A673 (cell line): ENCODE measurements around the gene LRRC23. TPM values are rescaled to one million over a fixed set of nuclear protein-coding genes. Genes with fewer than 3 reads are reported as not detected.

Experiments
- BruUV-seq: library from RNA; stranded (reverse); fragments of 400-500 nt; replicated peaks from 2 replicates; lab custom pipeline; 2021; lab: Mats Ljungman, UMichigan
- CTCF ChIA-PET: fragments of 300-600 bp; sonication (Branson Sonifier 250); formaldehyde crosslinking; loops from one replicate; lab custom pipeline; 2022; ENCODE audit warnings: antibody characterized with exemption; lab: Charles Lee
- POLR2A ChIA-PET: fragments of 300-600 bp; sonication (Branson Sonifier 250); formaldehyde crosslinking; loops from one replicate; lab custom pipeline; 2022; ENCODE audit warnings: antibody characterized with exemption; ENCODE audit not compliant: low non-redundant PET; lab: Charles Lee
- DNase-seq: peaks from one replicate; pipeline ENCODE4 v3.0.0-alpha.2; 2015; ENCODE audit warnings: low spot score
- H3K27ac ChIP-seq: fragments of 200-600 bp; sonication (generic); 2 replicates; pipeline ENCODE4 v1.5.1; 2016; ENCODE audit warnings: mixed run types, low read depth, mild to moderate bottlenecking, mixed read lengths, antibody characterized with exemption, low read length; ENCODE audit not compliant: poor library complexity, severe bottlenecking
- H3K27me3 ChIP-seq: fragments of 200-600 bp; sonication (generic); replicated peaks from 2 replicates; pipeline ENCODE4 v1.6.1; 2017; ENCODE audit warnings: mixed run types, low read depth, mild to moderate bottlenecking, mixed read lengths, antibody characterized with exemption, low read length; ENCODE audit not compliant: insufficient read depth, poor library complexity
- H3K36me3 ChIP-seq: fragments of 200-600 bp; sonication (generic); 2 replicates; pipeline ENCODE4 v1.6.1; 2016; ENCODE audit warnings: mixed run types, mild to moderate bottlenecking, mixed read lengths, antibody characterized with exemption, low read length; ENCODE audit not compliant: insufficient read depth, poor library complexity, severe bottlenecking
- H3K4me1 ChIP-seq: fragments of 200-600 bp; sonication (generic); 2 replicates; pipeline ENCODE4 v1.6.1; 2017; ENCODE audit warnings: mixed run types, mild to moderate bottlenecking, mixed read lengths, antibody characterized with exemption, low read length; ENCODE audit not compliant: insufficient read depth, poor library complexity, severe bottlenecking
- H3K4me3 ChIP-seq: fragments of 200-600 bp; sonication (generic); 2 replicates; pipeline ENCODE4 v1.5.1; 2016; ENCODE audit warnings: low read depth, mixed run types, mild to moderate bottlenecking, mixed read lengths, low read length; ENCODE audit not compliant: poor library complexity, severe bottlenecking
- H3K9me3 ChIP-seq: fragments of 200-600 bp; sonication (generic); 2 replicates; pipeline ENCODE4 v1.6.1; 2016; ENCODE audit warnings: mixed run types, low read depth, mild to moderate bottlenecking, mixed read lengths, antibody characterized with exemption, low read length; ENCODE audit not compliant: poor library complexity, severe bottlenecking
- CTCF ChIP-seq: fragments of 300-800, 200-600 bp; sonication (generic); conservative IDR thresholded peaks from 2 replicates; pipeline ENCODE4 v1.5.1; 2017; ENCODE audit warnings: low read depth, mild to moderate bottlenecking, antibody characterized with exemption, low read length, moderate library complexity, mixed read lengths
- EZH2 ChIP-seq: fragments of 200-600 bp; sonication (generic); IDR thresholded peaks from 2 replicates; pipeline ENCODE4 v1.6.1; 2017; ENCODE audit warnings: borderline replicate concordance, low read depth, mild to moderate bottlenecking, mixed read lengths, antibody characterized with exemption, low read length; ENCODE audit not compliant: poor library complexity, severe bottlenecking
- intact Hi-C: fragments of 100-400 bp; cut with micrococcal nuclease; formaldehyde crosslinking; loops from one replicate; pipeline ENCODE4 v1.10.0; 2022; ENCODE audit not compliant: unreplicated experiment
- total RNA-seq: library from RNA; stranded (reverse); gene quantifications from 2 replicates; pipeline ENCODE4 v1.2.3, GENCODE V29; 2021

The LRRC23 gene
- total RNA-seq, 1 experiment from 2014 or later, result 7.7 TPM

- POLR2A ChIA-PET, result no interaction called here
- CTCF ChIA-PET, result no interaction called here
Measured at GRCh38 chr12:6860116-6860515, 44.5 kb upstream of the LRRC23 start.

GRCh38 chr12:6860942-6861341 is 43.7 kb upstream of the LRRC23 start:
- CTCF ChIA-PET, result interaction anchor here (0.6 to 0.7 kb wide), 2 partner anchors 49 to 203 kb away, joined by 4 to 7 read pairs; no protein-coding TSS in a partner anchor
- Histone ChIP-seq H3K36me3 (peaks cover 86% of the 10 kb centered on the region), H3K4me1 (peaks cover under 1% of the 10 kb centered on the region), H3K27ac (no peak overlapping the region), H3K27me3 (no peaks in the 10 kb centered on the region), H3K9me3 (no peaks in the 10 kb centered on the region), H3K4me3 (no peak overlapping the region)
- no peak for TF ChIP-seq EZH2
- no peak for TF ChIP-seq CTCF
- POLR2A ChIA-PET, result no interaction called here
- intact Hi-C loops, result no loop called here
- BruUV-seq, result no TSS peak
- no peak for DNase-seq

More at GRCh38 chr12:6860116-6860515, 44.5 kb upstream of the LRRC23 start:
- no peaks in the 10 kb centered on the region for H3K9me3 ChIP-seq
- intact Hi-C loops, result no loop called here
- H3K27me3 ChIP-seq, result no peaks in the 10 kb centered on the region
- no peak overlapping the region for H3K27ac ChIP-seq
- no peak overlapping the region for H3K4me3 ChIP-seq
- no peak for TF ChIP-seq EZH2
- TF ChIP-seq CTCF, result no peak
- no peak for DNase-seq
- H3K36me3 ChIP-seq, result peaks cover 91% of the 10 kb centered on the region
- BruUV-seq, result no TSS peak
- no peaks in the 10 kb centered on the region for H3K4me1 ChIP-seq

- Histone ChIP-seq H3K27me3 (no peaks in the 10 kb centered on the region), H3K9me3 (no peaks in the 10 kb centered on the region), H3K36me3 (peaks cover 84% of the 10 kb centered on the region), H3K4me3 (no peak overlapping the region), H3K4me1 (peaks cover 5% of the 10 kb centered on the region), H3K27ac (no peak overlapping the region)
- intact Hi-C loops, result no loop called here
- ChIA-PET POLR2A (no interaction called here), CTCF (interaction anchor here (0.6 to 0.7 kb wide), 2 partner anchors 50 to 202 kb away, joined by 4 to 7 read pairs; no protein-coding TSS in a partner anchor)
- no peak for TF ChIP-seq EZH2
- no peak for TF ChIP-seq CTCF
- no TSS peak for BruUV-seq
- no peak for DNase-seq
Measured at GRCh38 chr12:6861391-6861790, 43.2 kb upstream of the LRRC23 start.
